H9 (cell line): ENCODE data around the gene NRGN. TPM values are rescaled to one million over a fixed set of nuclear protein-coding genes. Genes with fewer than 3 reads are reported as not detected.
A peak's percentile ranks its signal among the peaks of the same experiment; 100 is the strongest.

Experiments used
- DNase-seq: peaks from one replicate; pipeline ENCODE4 v3.0.0-alpha.2; 2017
- H2AFZ ChIP-seq: one replicate; pipeline ENCODE4 v1.6.1; 2013; ENCODE audit warnings: mild to moderate bottlenecking, low read length, control low read depth, moderate library complexity
- H2AK5ac ChIP-seq: 2 replicates; pipeline ENCODE4 v1.6.1; 2013; ENCODE audit warnings: low read length, control low read depth, mixed read lengths; ENCODE audit not compliant: insufficient read length
- H2BK120ac ChIP-seq: one replicate; pipeline ENCODE4 v1.6.1; 2013; ENCODE audit warnings: low read depth, mild to moderate bottlenecking, low read length, control low read depth, inconsistent platforms; ENCODE audit not compliant: poor library complexity, severe bottlenecking
- H2BK12ac ChIP-seq: 2 replicates; pipeline ENCODE4 v1.6.1; 2013; ENCODE audit warnings: low read length, control low read depth, mixed read lengths, low read depth; ENCODE audit not compliant: insufficient read length
- H2BK15ac ChIP-seq: 2 replicates; pipeline ENCODE4 v1.6.1; 2013; ENCODE audit warnings: low read depth, low read length, control low read depth
- H2BK20ac ChIP-seq: one replicate; pipeline ENCODE4 v1.6.1; 2013; ENCODE audit warnings: low read depth, mild to moderate bottlenecking, low read length, control low read depth, inconsistent platforms; ENCODE audit not compliant: poor library complexity, severe bottlenecking
- H2BK5ac ChIP-seq: 2 replicates; pipeline ENCODE4 v1.6.1; 2013; ENCODE audit warnings: low read length, control low read depth, mixed read lengths; ENCODE audit not compliant: insufficient read length
- H3K14ac ChIP-seq: 2 replicates; pipeline ENCODE4 v1.6.1; 2013; ENCODE audit warnings: low read length, control low read depth; ENCODE audit not compliant: insufficient read depth
- H3K18ac ChIP-seq: 2 replicates; pipeline ENCODE4 v1.6.1; 2013; ENCODE audit warnings: low read depth, mild to moderate bottlenecking, mixed read lengths, low read length, control low read depth; ENCODE audit not compliant: insufficient read length
- H3K23ac ChIP-seq: 2 replicates; pipeline ENCODE4 v1.6.1; 2013; ENCODE audit warnings: low read length, control low read depth, mixed read lengths, low read depth; ENCODE audit not compliant: insufficient read length
- H3K23me2 ChIP-seq: 2 replicates; pipeline ENCODE4 v1.6.1; 2013; ENCODE audit warnings: low read depth, mild to moderate bottlenecking, mixed read lengths, low read length, control low read depth; ENCODE audit not compliant: insufficient read length, poor library complexity, severe bottlenecking
- H3K27ac ChIP-seq: 2 replicates; pipeline ENCODE4 v1.5.1; 2013; ENCODE audit warnings: low read length, control low read depth, mixed read lengths, low read depth; ENCODE audit not compliant: insufficient read length
- H3K27me3 ChIP-seq: 2 replicates; pipeline ENCODE4 v1.6.1; 2013; ENCODE audit warnings: low read length, control low read depth, inconsistent platforms; ENCODE audit not compliant: insufficient read depth
- H3K4ac ChIP-seq: 2 replicates; pipeline ENCODE4 v1.6.1; 2013; ENCODE audit warnings: low read depth, mild to moderate bottlenecking, control low read depth, inconsistent platforms, low read length, moderate library complexity
- H3K4me1 ChIP-seq: 2 replicates; pipeline ENCODE4 v1.6.1; 2013; ENCODE audit warnings: low read length, control low read depth, inconsistent platforms; ENCODE audit not compliant: insufficient read depth
- H3K4me2 ChIP-seq: 2 replicates; pipeline ENCODE4 v1.6.1; 2013; ENCODE audit warnings: low read length, control low read depth, mixed read lengths; ENCODE audit not compliant: insufficient read length, insufficient read depth
- H3K56ac ChIP-seq: 2 replicates; pipeline ENCODE4 v1.6.1; 2013; ENCODE audit warnings: low read depth, mild to moderate bottlenecking, mixed read lengths, low read length, control low read depth; ENCODE audit not compliant: insufficient read length
- H3K79me1 ChIP-seq: 2 replicates; pipeline ENCODE4 v1.6.1; 2013; ENCODE audit warnings: low read depth, mild to moderate bottlenecking, moderate library complexity, low read length, control low read depth, inconsistent platforms; ENCODE audit not compliant: insufficient read depth, poor library complexity, severe bottlenecking
- H3K79me2 ChIP-seq: 2 replicates; pipeline ENCODE4 v1.6.1; 2013; ENCODE audit warnings: low read length, control low read depth, inconsistent platforms; ENCODE audit not compliant: insufficient read depth
- H3K9ac ChIP-seq: 2 replicates; pipeline ENCODE4 v1.6.1; 2013; ENCODE audit warnings: low read length, control low read depth, mixed read lengths; ENCODE audit not compliant: insufficient read length; ENCODE audit errors: extremely low read depth
- H3K9me3 ChIP-seq: one replicate; pipeline ENCODE4 v1.6.1; 2013; ENCODE audit warnings: low read depth, low read length, inconsistent platforms; ENCODE audit not compliant: control insufficient read depth
- H3T11ph ChIP-seq: one replicate; pipeline ENCODE4 v1.6.1; 2013; ENCODE audit warnings: mild to moderate bottlenecking, low read length, control low read depth, inconsistent platforms
- H4K20me1 ChIP-seq: one replicate; pipeline ENCODE4 v1.6.1; 2013; ENCODE audit not compliant: control insufficient read depth, insufficient read length, insufficient read depth
- H4K5ac ChIP-seq: 2 replicates; pipeline ENCODE4 v1.6.1; 2013; ENCODE audit warnings: low read depth, mild to moderate bottlenecking, mixed read lengths, low read length, control low read depth; ENCODE audit not compliant: insufficient read length
- H4K8ac ChIP-seq: replicated peaks from 2 replicates; pipeline ENCODE4 v1.6.1; 2013; ENCODE audit warnings: low read length, control low read depth, mixed read lengths, low read depth; ENCODE audit not compliant: insufficient read length
- H4K91ac ChIP-seq: 2 replicates; pipeline ENCODE4 v1.6.1; 2013; ENCODE audit warnings: low read depth, mild to moderate bottlenecking, moderate library complexity, mixed read lengths, low read length, control low read depth; ENCODE audit not compliant: insufficient read length
- H3K27ac Mint-ChIP-seq, 3 experiments: 2 replicates in 2 of 3; 3 replicates in 1 of 3; pipeline ENCODE4 v1.8.0; 2020 to 2021; ENCODE audit warnings: mixed read lengths in 3 of 3, mild to moderate bottlenecking in 1 of 3, moderate library complexity in 1 of 3
- H3K27me3 Mint-ChIP-seq: 2 replicates; pipeline ENCODE4 v1.8.0; 2021; ENCODE audit warnings: low read depth, mild to moderate bottlenecking, moderate library complexity, mixed read lengths
- H3K36me3 Mint-ChIP-seq, 3 experiments: 2 replicates in 2 of 3; 3 replicates in 1 of 3; pipeline ENCODE4 v1.8.0; 2020 to 2021; ENCODE audit warnings: low read depth in 3 of 3, mixed read lengths in 3 of 3; ENCODE audit not compliant: insufficient read depth in 1 of 3
- H3K4me1 Mint-ChIP-seq, 2 experiments: 2 replicates each; pipeline ENCODE4 v1.8.0; 2020; ENCODE audit warnings: mixed read lengths in 2 of 2
- H3K4me3 Mint-ChIP-seq, 2 experiments: 2 replicates in 1 of 2; 3 replicates in 1 of 2; pipeline ENCODE4 v1.8.0; 2020 to 2021; ENCODE audit warnings: mild to moderate bottlenecking in 2 of 2, mixed read lengths in 2 of 2, moderate library complexity in 1 of 2
- H3K9me3 Mint-ChIP-seq, 2 experiments: 2 replicates in 1 of 2; 3 replicates in 1 of 2; pipeline ENCODE4 v1.8.0; 2020; ENCODE audit warnings: mild to moderate bottlenecking in 2 of 2, mixed read lengths in 2 of 2, moderate library complexity in 1 of 2
- CTCF ChIP-seq: fragments of 200-600 bp; sonication (generic); conservative IDR thresholded peaks from 3 replicates; pipeline ENCODE4 v1.8.0; 2021; ENCODE audit warnings: antibody characterized with exemption, mild to moderate bottlenecking
- WGBS: extraction: QIAGEN DNeasy Blood & Tissue Kit; methylation state at CpG from one replicate; pipeline ENCODE4 v1.1.7; 2013; ENCODE audit warnings: missing lambda C conversion rate, low lambda C conversion rate, mixed read lengths; ENCODE audit not compliant: insufficient read length; ENCODE audit errors: extremely low coverage; 5-methylcytosine and 5-hydroxymethylcytosine counted together
- total RNA-seq: library from RNA; stranded (reverse); gene quantifications from 2 replicates; pipeline ENCODE4 v1.2.1, GENCODE V29; 2021

Gene NRGN
- total RNA-seq, 1 experiment from 2014 or later: 6.4 TPM

GRCh38 chr11:124760205-124760652, 20.5 kb downstream of the NRGN start:
- peak; percentile 36 for DNase-seq
- no peak overlapping the region for H2BK15ac ChIP-seq
- H3K4me1 Mint-ChIP-seq: peaks cover 41 to 59% of the 10 kb centered on the region in 2 experiments
- H3K18ac ChIP-seq: no peak overlapping the region
- H3K4ac ChIP-seq: no peak overlapping the region
- H3K27ac Mint-ChIP-seq: no peak overlapping the region
- H3K4me1 ChIP-seq: no peaks in the 10 kb centered on the region
- H2BK20ac ChIP-seq: no peak overlapping the region
- H2BK5ac ChIP-seq: no peak overlapping the region
- H4K91ac ChIP-seq: no peak overlapping the region
- H4K8ac ChIP-seq: no peak overlapping the region
- H3K9ac ChIP-seq: no peak overlapping the region
- no CpG with 5 or more reads among the region's 25 CpGs for whole genome bisulfite sequencing
- no peaks in the 10 kb centered on the region for H3K79me2 ChIP-seq
- no peak overlapping the region for H3K14ac ChIP-seq
- no peaks in the 10 kb centered on the region for H3K79me1 ChIP-seq
- H3K27ac ChIP-seq: no peak overlapping the region
- no peak overlapping the region for H3K56ac ChIP-seq
- H3K36me3 Mint-ChIP-seq: no peaks in the 10 kb centered on the region
- H3K23me2 ChIP-seq: peaks cover 24% of the 10 kb centered on the region
- H3K9me3 ChIP-seq: no peaks in the 10 kb centered on the region
- no peaks in the 10 kb centered on the region for H4K20me1 ChIP-seq
- no peak overlapping the region for H4K5ac ChIP-seq
- H2AK5ac ChIP-seq: no peak overlapping the region
- peak overlapping the region; percentile 27 to 76 for H3K4me3 Mint-ChIP-seq
- no peak overlapping the region for H3K23ac ChIP-seq
- H3K27me3 Mint-ChIP-seq: peaks cover 72% of the 10 kb centered on the region
- H3T11ph ChIP-seq: no peak overlapping the region
- H2BK120ac ChIP-seq: no peak overlapping the region
- H2BK12ac ChIP-seq: no peak overlapping the region
- H2AFZ ChIP-seq: no peak overlapping the region
- TF ChIP-seq CTCF: no peak
- peaks cover 0 to 9% of the 10 kb centered on the region in 2 experiments; a peak in 2 of 5 replicates for H3K9me3 Mint-ChIP-seq
- peak overlapping the region; percentile 49 for H3K4me2 ChIP-seq
- peaks cover 60% of the 10 kb centered on the region for H3K27me3 ChIP-seq
